HEK293T (cell line): ENCODE measurements around the gene OR52E6.

Experiments
- ARNT ChIP-seq: fragments of 450-650 bp; IDR thresholded peaks from 2 replicates; pipeline ENCODE4 v1.6.1; 2017; ENCODE audit warnings: mild to moderate bottlenecking
- FOXK2 ChIP-seq: fragments of 450-650 bp; IDR thresholded peaks from 2 replicates; pipeline ENCODE4 v1.6.1; 2016; ENCODE audit warnings: mild to moderate bottlenecking
- FOXM1 ChIP-seq: fragments of 450-650 bp; IDR thresholded peaks from 2 replicates; pipeline ENCODE4 v1.6.1; 2017; ENCODE audit warnings: mild to moderate bottlenecking, borderline replicate concordance
- HDGF ChIP-seq: fragments of 450-650 bp; IDR thresholded peaks from 2 replicates; pipeline ENCODE4 v1.6.1; 2017; ENCODE audit warnings: antibody characterized with exemption, borderline replicate concordance
- LEF1 ChIP-seq: fragments of 450-650 bp; IDR thresholded peaks from 2 replicates; pipeline ENCODE4 v1.6.1; 2017; ENCODE audit warnings: mild to moderate bottlenecking, borderline replicate concordance
- SUZ12 ChIP-seq: fragments of 450-650 bp; IDR thresholded peaks from 2 replicates; pipeline ENCODE4 v1.6.1; 2016; ENCODE audit warnings: mild to moderate bottlenecking

GRCh38 chr11:5851002-5851401 is 9.3 kb upstream of the OR52E6 start:
- TF ChIP-seq FOXM1 (no peak), HDGF (no peak), SUZ12 (no peak), FOXK2 (no peak), ARNT (no peak), LEF1 (no peak)
